ENCODE data around the gene DDX56.

Gene DDX56

DNA sequence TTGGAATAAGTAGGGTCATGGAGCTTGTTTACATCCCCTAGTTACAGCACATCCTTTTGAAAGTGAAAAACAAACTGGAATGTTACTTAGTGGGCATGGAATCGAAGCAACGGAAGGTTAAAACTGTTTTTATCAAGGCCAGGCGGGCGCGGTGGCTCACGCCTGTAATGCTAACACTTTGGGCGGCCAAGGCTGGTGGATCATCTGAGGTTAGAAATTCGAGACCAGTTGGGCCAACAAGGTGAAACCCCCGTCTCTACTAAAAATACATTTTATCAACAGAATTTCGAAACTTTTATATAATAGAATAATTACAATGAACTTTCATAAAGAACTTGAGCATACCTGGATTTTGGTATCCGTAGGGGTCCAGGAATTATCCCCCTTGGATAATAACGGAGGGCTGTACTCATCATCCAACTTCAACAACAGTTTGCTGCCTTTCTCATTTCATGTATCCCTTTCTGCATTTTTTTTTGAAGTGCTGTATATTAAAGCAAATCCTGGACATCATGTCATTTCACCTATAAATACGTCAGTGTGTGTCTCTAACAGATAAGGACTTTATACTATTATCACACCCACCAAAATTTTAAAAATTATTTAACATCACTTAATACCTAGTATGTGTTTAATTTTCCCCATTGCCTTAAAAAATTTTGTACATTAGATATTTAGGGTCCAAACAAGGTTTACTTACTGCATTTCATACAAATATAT lies 9.6 kb upstream of the DDX56 start:
- H3K27me3 ChIP-seq (ENCODE audit: low read depth, low read length), result no peaks in the 10 kb centered on the region
- peaks cover 11% of the 10 kb centered on the region for H3K4me1 ChIP-seq (ENCODE audit: low read length)
- H2AFZ ChIP-seq (ENCODE audit: low read depth, low read length), result no peak overlapping the region
- peak overlapping the region; percentile 94 for H3K9ac ChIP-seq (ENCODE audit: low read length)
- peaks cover 20% of the 10 kb centered on the region for H3K36me3 ChIP-seq (replicated peaks; ENCODE audit: low read depth, low read length)
- H3K79me2 ChIP-seq (ENCODE audit: low read length), result peaks cover 29% of the 10 kb centered on the region
- H3K4me2 ChIP-seq (ENCODE audit: low read length), result peak overlapping the region; percentile 85
- H3K9me3 ChIP-seq (ENCODE audit: insufficient read depth, low read length), result no peaks in the 10 kb centered on the region
- H3K27ac ChIP-seq (ENCODE audit: low read length), result no peak overlapping the region
- peaks cover 3% of the 10 kb centered on the region; the same call in 1 of the 2 replicates for H4K20me1 ChIP-seq (ENCODE audit: insufficient read depth, low read length)
- H3K4me3 ChIP-seq (ENCODE audit: low read length), result peak overlapping the region; percentile 93
- TF ChIP-seq EZH2phosphoT487 (IDR thresholded peaks at IDR 0.05; ENCODE audit: low read depth), result no peak
- TF ChIP-seq, protein P1, sequence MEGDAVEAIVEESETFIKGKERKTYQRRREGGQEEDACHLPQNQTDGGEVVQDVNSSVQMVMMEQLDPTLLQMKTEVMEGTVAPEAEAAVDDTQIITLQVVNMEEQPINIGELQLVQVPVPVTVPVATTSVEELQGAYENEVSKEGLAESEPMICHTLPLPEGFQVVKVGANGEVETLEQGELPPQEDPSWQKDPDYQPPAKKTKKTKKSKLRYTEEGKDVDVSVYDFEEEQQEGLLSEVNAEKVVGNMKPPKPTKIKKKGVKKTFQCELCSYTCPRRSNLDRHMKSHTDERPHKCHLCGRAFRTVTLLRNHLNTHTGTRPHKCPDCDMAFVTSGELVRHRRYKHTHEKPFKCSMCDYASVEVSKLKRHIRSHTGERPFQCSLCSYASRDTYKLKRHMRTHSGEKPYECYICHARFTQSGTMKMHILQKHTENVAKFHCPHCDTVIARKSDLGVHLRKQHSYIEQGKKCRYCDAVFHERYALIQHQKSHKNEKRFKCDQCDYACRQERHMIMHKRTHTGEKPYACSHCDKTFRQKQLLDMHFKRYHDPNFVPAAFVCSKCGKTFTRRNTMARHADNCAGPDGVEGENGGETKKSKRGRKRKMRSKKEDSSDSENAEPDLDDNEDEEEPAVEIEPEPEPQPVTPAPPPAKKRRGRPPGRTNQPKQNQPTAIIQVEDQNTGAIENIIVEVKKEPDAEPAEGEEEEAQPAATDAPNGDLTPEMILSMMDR (IDR thresholded peaks at IDR 0.05; ENCODE audit: low read depth, low read length), result no peak

DNA sequence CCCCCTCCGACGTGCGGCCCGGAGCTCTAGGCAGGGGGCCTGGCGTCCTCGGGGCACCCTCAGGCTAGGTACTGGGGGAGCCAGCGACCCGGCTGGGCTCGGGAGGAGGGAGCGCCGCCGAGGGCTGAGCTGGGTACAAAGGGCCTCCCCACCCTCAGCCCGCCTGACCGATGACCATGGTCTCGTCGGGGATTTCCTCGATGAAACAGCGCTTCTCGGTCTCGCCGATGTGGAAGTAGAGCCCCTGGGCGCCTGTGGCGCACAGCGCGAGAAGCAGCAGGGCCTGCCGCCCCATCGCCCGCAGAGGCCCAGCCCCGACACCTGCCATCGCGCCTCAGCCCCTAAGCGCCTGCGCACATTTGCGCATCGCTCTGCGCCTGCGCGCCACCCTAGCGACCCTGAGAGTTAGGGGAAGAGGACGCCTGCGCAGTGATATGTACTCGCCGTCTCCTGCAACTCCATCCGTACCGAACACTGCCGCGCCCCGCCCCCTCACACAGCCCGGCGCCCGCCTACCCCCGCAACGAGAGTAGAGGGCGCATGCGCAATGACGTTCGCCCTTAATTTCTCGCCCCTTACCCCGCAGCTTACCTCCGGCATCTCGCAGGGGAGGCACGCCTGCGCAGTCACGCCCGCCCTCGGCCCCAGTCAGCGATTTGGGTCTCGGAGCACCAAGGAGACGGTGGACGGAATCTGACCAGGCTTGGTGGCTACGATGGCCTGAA lies 8.3 kb upstream of the DDX56 start, which contains the start of gene TMED4:
Gene TMED4, minus strand, starts transcription at position 353 of the 725 bp plus-strand sequence. Its CDS starts 25 bp downstream, at position 328.
- H3K27me3 ChIP-seq (ENCODE audit: low read depth, low read length), result no peaks in the 10 kb centered on the region

DNA sequence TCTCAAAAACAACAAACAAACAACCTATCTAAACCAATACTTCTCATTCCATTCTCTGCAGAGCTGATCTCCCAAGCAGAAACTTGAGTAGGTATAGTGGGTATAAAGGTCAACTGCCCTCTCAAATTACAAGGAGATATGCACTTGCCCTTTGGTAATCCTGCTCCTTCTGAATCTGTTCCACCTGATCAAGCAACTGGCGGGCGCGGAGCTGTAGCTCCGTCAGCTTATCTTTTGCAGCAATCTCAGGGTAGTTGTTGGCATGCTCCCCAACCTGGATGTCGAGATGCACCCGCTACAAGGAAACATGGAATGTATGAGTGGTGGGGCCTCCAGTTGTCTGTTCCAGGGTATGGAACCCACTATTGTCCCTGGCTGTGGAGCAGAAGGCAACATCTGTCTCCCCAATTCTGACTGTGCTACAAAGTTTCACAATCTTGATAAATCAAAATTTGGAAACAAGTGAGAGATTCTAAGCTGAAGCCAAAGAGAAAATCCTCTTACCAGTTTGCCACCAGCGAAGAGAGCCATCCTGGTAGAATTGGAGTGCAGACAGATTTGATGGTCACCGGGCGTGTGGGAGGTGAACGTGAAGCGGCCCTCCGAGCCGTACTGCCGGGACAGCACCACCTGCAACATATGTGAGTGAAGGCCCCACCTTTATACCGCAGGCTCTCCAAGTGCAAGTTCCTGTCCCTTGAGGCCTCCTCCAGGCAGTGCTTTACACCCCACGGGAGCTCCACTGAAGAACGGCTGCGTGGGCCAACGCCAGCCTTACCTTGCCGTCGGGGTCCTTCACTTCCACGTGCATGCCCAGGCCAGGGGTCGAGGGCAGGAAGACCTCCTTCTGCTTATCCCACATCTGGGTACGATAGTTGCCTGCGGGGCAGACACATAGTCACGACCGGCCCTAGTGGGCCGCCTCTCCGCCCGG lies 7.5 kb upstream of the DDX56 start:
- H3K27ac ChIP-seq (ENCODE audit: low read length), result peak overlapping the region; percentile 72
- peaks cover 3% of the 10 kb centered on the region; the same call in 1 of the 2 replicates for H4K20me1 ChIP-seq (ENCODE audit: insufficient read depth, low read length)
- peaks cover 29% of the 10 kb centered on the region for H3K79me2 ChIP-seq (ENCODE audit: low read length)
- TF ChIP-seq EZH2phosphoT487 (IDR thresholded peaks at IDR 0.05; ENCODE audit: low read depth), result no peak
- TF ChIP-seq, protein P1 (IDR thresholded peaks at IDR 0.05; ENCODE audit: low read depth, low read length), result no peak
- no peaks in the 10 kb centered on the region for H3K27me3 ChIP-seq (ENCODE audit: low read depth, low read length)
- no peaks in the 10 kb centered on the region for H3K9me3 ChIP-seq (ENCODE audit: insufficient read depth, low read length)
- H3K4me2 ChIP-seq (ENCODE audit: low read length), result peak overlapping the region; percentile 92
- peak overlapping the region; percentile 96 for H3K9ac ChIP-seq (ENCODE audit: low read length)
- no peak overlapping the region for H2AFZ ChIP-seq (ENCODE audit: low read depth, low read length)
- H3K36me3 ChIP-seq (replicated peaks; ENCODE audit: low read depth, low read length), result peaks cover 25% of the 10 kb centered on the region
- H3K4me1 ChIP-seq (ENCODE audit: low read length), result peaks cover 9% of the 10 kb centered on the region
- H3K4me3 ChIP-seq (ENCODE audit: low read length), result peak overlapping the region; percentile 93

More for the DNA sequence above, 8.3 kb upstream of the DDX56 start, which contains the start of gene TMED4:
- peaks cover 25% of the 10 kb centered on the region for H3K36me3 ChIP-seq (replicated peaks; ENCODE audit: low read depth, low read length)
- peak within 1 kb of the TSS; percentile 96 for H3K9ac ChIP-seq (ENCODE audit: low read length)
- peak within 1 kb of the TSS; percentile 83; the same call in 1 of the 2 replicates for H2AFZ ChIP-seq (ENCODE audit: low read depth, low read length)
- H3K4me3 ChIP-seq (ENCODE audit: low read length), result peak within 1 kb of the TSS; percentile 93
- H3K4me1 ChIP-seq (ENCODE audit: low read length), result peaks cover 9% of the 10 kb centered on the region
- H3K27ac ChIP-seq (ENCODE audit: low read length), result peak within 1 kb of the TSS; percentile 72
- no peaks in the 10 kb centered on the region for H3K9me3 ChIP-seq (ENCODE audit: insufficient read depth, low read length)
- H4K20me1 ChIP-seq (ENCODE audit: insufficient read depth, low read length), result peaks cover 3% of the 10 kb centered on the region; the same call in 1 of the 2 replicates
- peaks cover 29% of the 10 kb centered on the region for H3K79me2 ChIP-seq (ENCODE audit: low read length)
- TF ChIP-seq, protein P1 (IDR thresholded peaks at IDR 0.05; ENCODE audit: low read depth, low read length), result no peak
- TF ChIP-seq EZH2phosphoT487 (IDR thresholded peaks at IDR 0.05; ENCODE audit: low read depth), result no peak
- H3K4me2 ChIP-seq (ENCODE audit: low read length), result peak within 1 kb of the TSS; percentile 92
